A549 (cell line): ENCODE measurements around the gene SLC6A6.

Source experiments
- ATOH8 ChIP-seq: fragments of 250-450 bp; sonication (Bioruptor Pico); IDR thresholded peaks from 2 replicates; pipeline ENCODE4 v1.5.0; 2020; ENCODE audit warnings: low read depth, mild to moderate bottlenecking, moderate library complexity
- CBX8 ChIP-seq: fragments of 200-600 bp; sonication (generic); IDR thresholded peaks from 2 replicates; pipeline ENCODE4 v1.6.1; 2016
- CTCF ChIP-seq: fragments of >200 bp; sonication (Bioruptor Twin); formaldehyde crosslinking; IDR thresholded peaks from 3 replicates; pipeline ENCODE4 v1.5.1; 2016
- EP300 ChIP-seq, 2 experiments: fragments of >200 bp; sonication (Bioruptor Twin); formaldehyde crosslinking; IDR thresholded peaks; 2 replicates in 1 of 2; 3 replicates in 1 of 2; pipeline ENCODE4 v1.6.1; 2016 to 2017
- JUN ChIP-seq, 2 experiments: fragments of >200 bp; sonication (Bioruptor Twin); formaldehyde crosslinking; IDR thresholded peaks; 2 replicates in 1 of 2; 3 replicates in 1 of 2; pipeline ENCODE4 v1.6.1; 2016 to 2017
- JUNB ChIP-seq: fragments of >200 bp; sonication (Bioruptor Twin); formaldehyde crosslinking; IDR thresholded peaks from 2 replicates; pipeline ENCODE4 v1.6.1; 2016
- PHF8 ChIP-seq: fragments of 200-600 bp; sonication (generic); IDR thresholded peaks from 2 replicates; pipeline ENCODE4 v1.6.1; 2016; ENCODE audit warnings: low read depth, mild to moderate bottlenecking, antibody characterized with exemption, moderate library complexity, borderline replicate concordance
- POLR2A ChIP-seq: IDR thresholded peaks from 2 replicates; pipeline ENCODE4 v1.6.1; 2012; ENCODE audit warnings: mild to moderate bottlenecking, low read length
- RARB ChIP-seq: fragments of 250-450 bp; sonication (Bioruptor Pico); IDR thresholded peaks from 2 replicates; pipeline ENCODE4 v1.8.0; 2021; ENCODE audit warnings: mild to moderate bottlenecking, moderate library complexity
- REST ChIP-seq: fragments of 200-600 bp; sonication (generic); IDR thresholded peaks from 2 replicates; pipeline ENCODE4 v1.6.1; 2016; ENCODE audit warnings: antibody characterized with exemption, mild to moderate bottlenecking, moderate library complexity
- RFX5 ChIP-seq: fragments of 450-650 bp; IDR thresholded peaks from 2 replicates; pipeline ENCODE4 v1.7.1; 2014; ENCODE audit warnings: antibody characterized with exemption, mild to moderate bottlenecking, moderate library complexity

GRCh38 chr3:14494279-14494972, 92.0 kb downstream of the SLC6A6 start:
- TF ChIP-seq RFX5 (no peak), ATOH8 (CRISPR knock-in tag) (no peak), CTCF (no peak), POLR2A (no peak), REST (no peak), RARB (no peak), JUN (IDR thresholded peaks at IDR 0.05) (no peak), PHF8 (no peak), JUNB (no peak), EP300 (IDR thresholded peaks at IDR 0.05) (no peak), CBX8 (no peak)
